ENCODE results near the gene ZNF316. TPM values are rescaled to one million over a fixed set of nuclear protein-coding genes. Genes with fewer than 3 reads are reported as not detected.

ZNF316 gene
- 48.9 and 49.4 TPM in 2 replicates for total RNA-seq (2022)
- percentile 63 among the genes with signal in this experiment for Bru-seq, nascent RNA
- percentile 78 among the genes with signal in this experiment for BruChase-seq, experiment 1, labeled RNA remaining after a 6-hour chase
- percentile 86 among the genes with signal in this experiment for BruChase-seq, experiment 2, labeled RNA remaining after a 2-hour chase
- long read RNA-seq, partial matches to known transcripts: 1 of 20 reads
- long read RNA-seq, other reads (novel, unspliced or antisense): 19 of 20 reads

GRCh38 chr7:6636741-6637543, at the start of gene ZNF316:
Gene ZNF316 (plus strand): TSS chr7:6637318. CDS start chr7:6642410, 5,092 bp downstream.
- Mint-ChIP-seq H3K27me3 (ENCODE audit: unreplicated experiment) (no peaks in the 10 kb centered on the region), H3K36me3 (ENCODE audit: insufficient read depth, unreplicated experiment) (peaks cover 47% of the 10 kb centered on the region), H3K4me3 (ENCODE audit: low read depth, unreplicated experiment) (peak within 1 kb of the TSS; percentile 76), H3K27ac (ENCODE audit: unreplicated experiment) (peak within 1 kb of the TSS; percentile 22), H3K9me3 (ENCODE audit: low read depth, unreplicated experiment) (no peaks in the 10 kb centered on the region), H3K4me1 (ENCODE audit: low read depth, unreplicated experiment) (peaks cover 18% of the 10 kb centered on the region)
- no peak for TF ChIP-seq CTCF (IDR thresholded peaks at IDR 0.05; ENCODE audit: unreplicated experiment)
- DNase-seq: peak; percentile 75
- CTCF ChIA-PET: no interaction called here
- intact Hi-C loops (cut with micrococcal nuclease; ENCODE audit: unreplicated experiment): no loop called here
- no TSS peak for BruUV-seq (replicated peaks)

DNA sequence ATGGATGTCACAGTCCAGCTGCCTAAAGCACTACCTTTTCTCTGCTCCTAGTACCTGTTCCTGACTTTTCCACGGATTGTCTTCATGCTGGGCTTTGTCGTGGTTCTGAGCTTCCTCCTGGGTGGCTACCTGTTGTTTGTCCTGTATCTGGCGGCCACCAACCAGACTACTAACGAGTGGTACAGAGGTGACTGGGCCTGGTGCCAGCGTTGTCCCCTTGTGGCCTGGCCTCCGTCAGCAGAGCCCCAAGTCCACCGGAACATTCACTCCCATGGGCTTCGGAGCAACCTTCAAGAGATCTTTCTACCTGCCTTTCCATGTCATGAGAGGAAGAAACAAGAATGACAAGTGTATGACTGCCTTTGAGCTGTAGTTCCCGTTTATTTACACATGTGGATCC, 48.6 kb upstream of the ZNF316 start:
- H3K4me3 Mint-ChIP-seq (ENCODE audit: low read depth, unreplicated experiment): no peak overlapping the region
- no peaks in the 10 kb centered on the region for H3K9me3 Mint-ChIP-seq (ENCODE audit: low read depth, unreplicated experiment)
- no TSS peak for BruUV-seq (replicated peaks)
- DNase-seq: no peak
- no peaks in the 10 kb centered on the region for H3K4me1 Mint-ChIP-seq (ENCODE audit: low read depth, unreplicated experiment)
- intact Hi-C loops (cut with micrococcal nuclease; ENCODE audit: unreplicated experiment): no loop called here
- peaks cover 75% of the 10 kb centered on the region for H3K36me3 Mint-ChIP-seq (ENCODE audit: insufficient read depth, unreplicated experiment)
- H3K27ac Mint-ChIP-seq (ENCODE audit: unreplicated experiment): no peak overlapping the region
- CTCF ChIA-PET: interaction anchor here (0.9 kb wide), 1 partner anchor 8 kb away, joined by 3 read pairs; no protein-coding TSS in a partner anchor
- no peaks in the 10 kb centered on the region for H3K27me3 Mint-ChIP-seq (ENCODE audit: unreplicated experiment)
- TF ChIP-seq CTCF (IDR thresholded peaks at IDR 0.05; ENCODE audit: unreplicated experiment): no peak

DNA sequence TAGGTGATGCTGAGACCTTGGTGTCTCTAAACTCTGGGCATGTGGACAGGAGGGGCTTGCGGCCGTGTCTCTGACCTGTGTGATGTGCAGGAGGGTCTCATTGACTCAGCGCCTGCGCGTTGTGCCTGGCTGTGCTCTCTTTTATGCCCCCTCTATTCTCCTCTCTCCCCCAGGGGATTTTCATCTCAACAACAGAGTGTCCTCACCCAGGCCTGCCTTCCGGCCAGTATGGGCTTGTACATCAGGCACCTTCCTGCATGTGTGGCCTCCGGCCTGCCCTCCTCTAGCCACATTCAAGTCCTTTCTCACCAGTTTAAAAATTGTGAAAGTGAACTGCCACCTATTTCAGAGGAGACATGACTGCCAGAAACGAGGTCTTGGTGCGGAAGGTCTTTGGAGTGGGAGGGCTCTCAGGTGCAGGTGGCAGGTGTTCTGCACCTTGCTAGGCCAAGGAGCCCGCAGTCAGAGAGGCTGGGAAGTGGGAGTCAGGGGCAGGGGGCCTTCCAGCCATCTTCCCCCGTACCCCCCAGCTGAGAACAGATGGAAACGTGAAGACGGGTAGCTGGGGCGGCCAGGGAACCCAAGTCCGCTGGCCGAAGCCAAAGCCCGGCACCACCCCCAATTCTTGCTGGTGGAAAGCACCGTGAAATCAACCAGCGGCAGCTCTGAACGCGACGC, 47.8 kb upstream of the ZNF316 start:
- no peaks in the 10 kb centered on the region for H3K27me3 Mint-ChIP-seq (ENCODE audit: unreplicated experiment)
- intact Hi-C loops (cut with micrococcal nuclease; ENCODE audit: unreplicated experiment): no loop called here
- BruUV-seq (replicated peaks): no TSS peak
- CTCF ChIA-PET: interaction anchor here (0.9 to 1.4 kb wide), 2 partner anchors 37 to 73 kb away, joined by 4 to 6 read pairs; no protein-coding TSS in a partner anchor
- no peak for DNase-seq
- peaks cover 82% of the 10 kb centered on the region for H3K36me3 Mint-ChIP-seq (ENCODE audit: insufficient read depth, unreplicated experiment)
- no peaks in the 10 kb centered on the region for H3K4me1 Mint-ChIP-seq (ENCODE audit: low read depth, unreplicated experiment)
- peak overlapping the region; percentile 73 for H3K27ac Mint-ChIP-seq (ENCODE audit: unreplicated experiment)
- H3K4me3 Mint-ChIP-seq (ENCODE audit: low read depth, unreplicated experiment): peak overlapping the region; percentile 72
- H3K9me3 Mint-ChIP-seq (ENCODE audit: low read depth, unreplicated experiment): no peaks in the 10 kb centered on the region
- no peak for TF ChIP-seq CTCF (IDR thresholded peaks at IDR 0.05; ENCODE audit: unreplicated experiment)

GRCh38 chr7:6589829-6590644, 47.1 kb upstream of the ZNF316 start, which contains the start of gene INTS15:
Gene INTS15 (plus strand): TSS chr7:6590021. CDS start chr7:6590284, 263 bp downstream.
- no peaks in the 10 kb centered on the region for H3K27me3 Mint-ChIP-seq (ENCODE audit: unreplicated experiment)
- H3K9me3 Mint-ChIP-seq (ENCODE audit: low read depth, unreplicated experiment): no peaks in the 10 kb centered on the region
- H3K36me3 Mint-ChIP-seq (ENCODE audit: insufficient read depth, unreplicated experiment): peaks cover 85% of the 10 kb centered on the region
- TF ChIP-seq CTCF (IDR thresholded peaks at IDR 0.05; ENCODE audit: unreplicated experiment): peak; percentile 93
- DNase-seq: peak; percentile 95
- CTCF ChIA-PET: interaction anchor here (0.6 to 1.4 kb wide), 4 partner anchors 31 to 1717 kb away, joined by 3 to 6 read pairs (median 4); no protein-coding TSS in a partner anchor
- BruUV-seq (replicated peaks): no TSS peak
- peak within 1 kb of the TSS; percentile 72 for H3K4me3 Mint-ChIP-seq (ENCODE audit: low read depth, unreplicated experiment)
- H3K27ac Mint-ChIP-seq (ENCODE audit: unreplicated experiment): peak within 1 kb of the TSS; percentile 73
- no peaks in the 10 kb centered on the region for H3K4me1 Mint-ChIP-seq (ENCODE audit: low read depth, unreplicated experiment)
- intact Hi-C loops (cut with micrococcal nuclease; ENCODE audit: unreplicated experiment): no loop called here

Data from Calu3 (cell line).